DOHH2 (cell line): Measurements from ENCODE around the gene SFTA2.

Source experiments
- H3F3A ChIP-seq: fragments of 200-600 bp; sonication (generic), shearing (Covaris generic); 2 replicates; pipeline ENCODE4 v1.6.0; 2016; ENCODE audit warnings: antibody characterized with exemption, mild to moderate bottlenecking; ENCODE audit not compliant: control insufficient read depth, insufficient read depth
- H3K27ac ChIP-seq: fragments of 200-600 bp; sonication (generic); 2 replicates; pipeline ENCODE4 v1.5.1; 2014; ENCODE audit warnings: low read depth, mild to moderate bottlenecking, low read length, moderate library complexity
- H3K27me3 ChIP-seq: fragments of 200-600 bp; sonication (generic); 2 replicates; pipeline ENCODE4 v1.6.1; 2014; ENCODE audit warnings: mild to moderate bottlenecking, low read length, mixed read lengths; ENCODE audit not compliant: control insufficient read depth
- H3K36me3 ChIP-seq: fragments of 200-600 bp; sonication (generic); 2 replicates; pipeline ENCODE4 v1.6.1; 2014; ENCODE audit warnings: mild to moderate bottlenecking, low read length, moderate library complexity, mixed read lengths; ENCODE audit not compliant: control insufficient read depth
- H3K4me1 ChIP-seq: fragments of 200-600 bp; sonication (generic); 2 replicates; pipeline ENCODE4 v1.6.1; 2014; ENCODE audit warnings: mild to moderate bottlenecking, low read length, mixed read lengths; ENCODE audit not compliant: control insufficient read depth
- H3K4me2 ChIP-seq: fragments of 200-600 bp; sonication (generic); 2 replicates; pipeline ENCODE4 v1.6.0; 2014; ENCODE audit warnings: mild to moderate bottlenecking, low read length, moderate library complexity
- H3K4me3 ChIP-seq: fragments of 200-600 bp; sonication (generic); 2 replicates; pipeline ENCODE4 v1.5.1; 2014; ENCODE audit warnings: mild to moderate bottlenecking, low read length, mixed read lengths
- H3K79me2 ChIP-seq: fragments of 200-600 bp; sonication (generic); 2 replicates; pipeline ENCODE4 v1.6.1; 2014; ENCODE audit warnings: mild to moderate bottlenecking, low read length, mixed read lengths; ENCODE audit not compliant: control insufficient read depth
- H3K9me2 ChIP-seq: fragments of 200-600 bp; sonication (generic); replicated peaks from 2 replicates; pipeline ENCODE4 v1.6.1; 2014; ENCODE audit warnings: mild to moderate bottlenecking, low read length, mixed read lengths; ENCODE audit not compliant: control insufficient read depth
- H3K9me3 ChIP-seq: fragments of 200-600 bp; sonication (generic); 2 replicates; pipeline ENCODE4 v1.6.1; 2014; ENCODE audit warnings: antibody characterized with exemption, low read length, mixed read lengths; ENCODE audit not compliant: control insufficient read depth, insufficient read depth
- H4K20me1 ChIP-seq: fragments of 200-600 bp; sonication (generic); 2 replicates; pipeline ENCODE4 v1.6.0; 2014; ENCODE audit warnings: low read depth, mild to moderate bottlenecking, antibody characterized with exemption, low read length, moderate library complexity; ENCODE audit not compliant: control insufficient read depth, insufficient read depth
- CTCF ChIP-seq: fragments of 200-600 bp; sonication (generic); IDR thresholded peaks from one replicate; pipeline ENCODE4 v1.5.1; 2014; ENCODE audit warnings: antibody characterized with exemption, mild to moderate bottlenecking, low read depth, low read length; ENCODE audit not compliant: poor library complexity, severe bottlenecking
- EZH2phosphoT487 ChIP-seq: fragments of 200-600 bp; sonication (generic); IDR thresholded peaks from 2 replicates; pipeline ENCODE4 v1.6.1; 2017; ENCODE audit warnings: borderline replicate concordance, mild to moderate bottlenecking, antibody characterized with exemption, low read length, moderate library complexity, mixed read lengths

SFTA2 gene

GRCh38 chr6:30931969-30932645 is at the start of gene SFTA2:
SFTA2 (minus strand) TSS chr6:30932170; CDS start chr6:30932096, 74 bp downstream.
- Histone ChIP-seq H3K9me2 (no peaks in the 10 kb centered on the region), H4K20me1 (no peaks in the 10 kb centered on the region), H3K4me1 (no peaks in the 10 kb centered on the region), H3F3A (no peaks in the 10 kb centered on the region), H3K27ac (no peak within 1 kb of the TSS), H3K9me3 (no peaks in the 10 kb centered on the region), H3K4me2 (no peak within 1 kb of the TSS), H3K27me3 (peaks cover 9% of the 10 kb centered on the region; the same call in 1 of the 2 replicates), H3K36me3 (peaks cover 4% of the 10 kb centered on the region; the same call in 1 of the 2 replicates), H3K79me2 (no peaks in the 10 kb centered on the region), H3K4me3 (no peak within 1 kb of the TSS)
- TF ChIP-seq EZH2phosphoT487 = no peak
- no peak for TF ChIP-seq CTCF

- H3K27ac ChIP-seq = no peak overlapping the region
- H3K4me1 ChIP-seq = peaks cover 5% of the 10 kb centered on the region; the same call in 1 of the 2 replicates
- no peaks in the 10 kb centered on the region for H3K36me3 ChIP-seq
- H3F3A ChIP-seq = no peaks in the 10 kb centered on the region
- no peak overlapping the region for H3K4me3 ChIP-seq
- no peaks in the 10 kb centered on the region for H4K20me1 ChIP-seq
- TF ChIP-seq CTCF = no peak
- TF ChIP-seq EZH2phosphoT487 = no peak
- no peaks in the 10 kb centered on the region for H3K9me2 ChIP-seq
- H3K79me2 ChIP-seq = no peaks in the 10 kb centered on the region
- H3K9me3 ChIP-seq = no peaks in the 10 kb centered on the region
- peaks cover 27% of the 10 kb centered on the region for H3K27me3 ChIP-seq
- H3K4me2 ChIP-seq = no peak overlapping the region
These were observed 47.7 kb upstream of the SFTA2 start for GRCh38 chr6:30979690-30980089.

- Histone ChIP-seq H3K79me2 (no peaks in the 10 kb centered on the region), H4K20me1 (no peaks in the 10 kb centered on the region), H3K36me3 (no peaks in the 10 kb centered on the region), H3K4me1 (peaks cover 5% of the 10 kb centered on the region; the same call in 1 of the 2 replicates), H3K27ac (no peak overlapping the region), H3K27me3 (peaks cover 27% of the 10 kb centered on the region), H3K4me3 (no peak overlapping the region), H3K9me2 (no peaks in the 10 kb centered on the region), H3K9me3 (no peaks in the 10 kb centered on the region), H3K4me2 (no peak overlapping the region), H3F3A (no peaks in the 10 kb centered on the region)
- no peak for TF ChIP-seq EZH2phosphoT487
These were observed 47.2 kb upstream of the SFTA2 start for GRCh38 chr6:30979141-30979540.

GRCh38 chr6:30974490-30975252 is 42.7 kb upstream of the SFTA2 start:
- Histone ChIP-seq H3F3A (no peaks in the 10 kb centered on the region), H3K27ac (no peak overlapping the region), H3K9me2 (no peaks in the 10 kb centered on the region), H3K9me3 (no peaks in the 10 kb centered on the region), H3K4me2 (no peak overlapping the region), H3K36me3 (no peaks in the 10 kb centered on the region), H4K20me1 (no peaks in the 10 kb centered on the region), H3K27me3 (peaks cover 23% of the 10 kb centered on the region), H3K79me2 (no peaks in the 10 kb centered on the region), H3K4me1 (peaks cover 5% of the 10 kb centered on the region; the same call in 1 of the 2 replicates), H3K4me3 (no peak overlapping the region)
- TF ChIP-seq EZH2phosphoT487 = no peak
- no peak for TF ChIP-seq CTCF
